Colonic mucosa (tissue), 4 donors: ENCODE results near the gene MGA. TPM values are rescaled to one million over a fixed set of nuclear protein-coding genes. Genes with fewer than 3 reads are reported as not detected.

Experiments
- DNase-seq: peaks from one replicate; pipeline ENCODE4 v3.0.0-alpha.2; 2020
- H3K27ac ChIP-seq: fragments of 200-600 bp; one replicate; pipeline ENCODE4 v1.8.0; 2021
- H3K27me3 ChIP-seq: fragments of 200-600 bp; one replicate; pipeline ENCODE4 v1.8.0; 2021
- H3K36me3 ChIP-seq: fragments of 200-600 bp; one replicate; pipeline ENCODE4 v1.8.0; 2021
- H3K4me1 ChIP-seq: fragments of 200-600 bp; one replicate; pipeline ENCODE4 v1.8.0; 2021; ENCODE audit warnings: mild to moderate bottlenecking
- H3K4me3 ChIP-seq: fragments of 200-600 bp; one replicate; pipeline ENCODE4 v1.8.0; 2021
- H3K9ac ChIP-seq, 2 donors: one replicate each; pipeline ENCODE4 v1.7.0; 2013; ENCODE audit warnings: control low read depth in 2 of 2, low read depth in 2 of 2, low read length in 2 of 2
- H3K9me3 ChIP-seq: fragments of 200-600 bp; one replicate; pipeline ENCODE4 v1.8.0; 2021
- intact Hi-C: fragments of 100-400 bp; cut with DNase I; formaldehyde crosslinking; loops from one replicate; pipeline ENCODE4 v1.14.1; 2022
- total RNA-seq, 2 donors: library from RNA; stranded (reverse); fragmentation: NEBNext Ultra II Directional in 1 of 2; extraction: Animal tissue kit (Norgen Biotek cat#: 25700) in 1 of 2; gene quantifications; one replicate each; pipeline ENCODE4 v1.2.1, GENCODE V29; 2021
- TF ChIP-seq, protein P1 (sequence below): fragments of 200-600 bp; IDR thresholded peaks from one replicate; pipeline ENCODE4 v1.8.0; 2022; ENCODE audit warnings: antibody characterized with exemption, mild to moderate bottlenecking
- donor health status: healthy.
- donor health status: DM: no; HTN: no; CAD: no.
- donor health status: DM: no; HTN: no; CAD: no.

MGA gene
- total RNA-seq, 2 donors from 2014 or later: 21.8 to 25.8 TPM

DNA sequence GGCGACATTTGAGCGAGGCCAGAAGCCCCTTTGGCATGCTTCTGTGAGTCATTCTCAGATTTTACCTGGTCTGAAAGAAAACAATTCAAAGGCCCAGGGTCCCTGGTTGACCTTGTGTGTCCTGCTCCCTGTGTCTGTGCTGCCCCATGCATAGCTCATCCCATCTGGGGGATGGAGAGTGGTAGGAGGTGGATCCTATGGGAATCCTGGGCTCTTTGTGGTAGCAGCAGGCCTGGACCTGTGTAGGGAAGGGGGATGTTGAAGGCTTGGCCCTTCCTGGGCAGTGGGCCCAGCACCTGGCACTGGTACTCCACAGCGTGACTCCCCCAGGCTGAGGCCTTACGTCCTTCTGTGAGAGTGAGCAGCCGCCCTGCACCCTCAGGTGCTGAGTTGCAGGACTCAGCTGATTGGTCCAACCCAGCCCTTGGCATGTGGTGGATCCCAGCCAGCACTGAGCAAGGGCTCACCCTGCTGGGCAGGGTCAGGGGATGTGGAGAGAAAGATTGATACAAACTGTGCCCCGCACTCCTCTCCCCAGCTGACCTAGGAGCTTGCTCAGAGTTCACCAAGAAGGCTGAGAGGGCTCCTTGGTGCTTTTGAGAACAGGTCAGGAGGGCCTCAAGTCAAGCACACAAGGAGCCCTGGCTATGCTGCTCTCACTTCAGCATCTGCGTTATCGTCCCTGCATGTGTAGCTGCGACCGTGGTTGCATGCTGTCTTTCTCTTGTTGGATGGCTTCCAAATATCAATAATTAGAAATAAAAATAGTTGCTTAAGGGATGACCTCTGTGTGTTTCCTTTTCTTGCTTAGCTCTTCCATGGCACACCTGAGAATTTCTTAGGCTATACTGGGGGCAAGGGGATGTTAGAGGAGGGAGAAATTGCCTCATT lies 146.3 kb downstream of the MGA start:
- no peaks in the 10 kb centered on the region for H3K27me3 ChIP-seq
- no peak overlapping the region for H3K4me3 ChIP-seq
- H3K9ac ChIP-seq: no peak overlapping the region
- intact Hi-C loops: no loop called here
- H3K4me1 ChIP-seq: no peaks in the 10 kb centered on the region
- H3K9me3 ChIP-seq: no peaks in the 10 kb centered on the region
- H3K27ac ChIP-seq: no peak overlapping the region
- no peak for DNase-seq
- TF ChIP-seq, protein P1, sequence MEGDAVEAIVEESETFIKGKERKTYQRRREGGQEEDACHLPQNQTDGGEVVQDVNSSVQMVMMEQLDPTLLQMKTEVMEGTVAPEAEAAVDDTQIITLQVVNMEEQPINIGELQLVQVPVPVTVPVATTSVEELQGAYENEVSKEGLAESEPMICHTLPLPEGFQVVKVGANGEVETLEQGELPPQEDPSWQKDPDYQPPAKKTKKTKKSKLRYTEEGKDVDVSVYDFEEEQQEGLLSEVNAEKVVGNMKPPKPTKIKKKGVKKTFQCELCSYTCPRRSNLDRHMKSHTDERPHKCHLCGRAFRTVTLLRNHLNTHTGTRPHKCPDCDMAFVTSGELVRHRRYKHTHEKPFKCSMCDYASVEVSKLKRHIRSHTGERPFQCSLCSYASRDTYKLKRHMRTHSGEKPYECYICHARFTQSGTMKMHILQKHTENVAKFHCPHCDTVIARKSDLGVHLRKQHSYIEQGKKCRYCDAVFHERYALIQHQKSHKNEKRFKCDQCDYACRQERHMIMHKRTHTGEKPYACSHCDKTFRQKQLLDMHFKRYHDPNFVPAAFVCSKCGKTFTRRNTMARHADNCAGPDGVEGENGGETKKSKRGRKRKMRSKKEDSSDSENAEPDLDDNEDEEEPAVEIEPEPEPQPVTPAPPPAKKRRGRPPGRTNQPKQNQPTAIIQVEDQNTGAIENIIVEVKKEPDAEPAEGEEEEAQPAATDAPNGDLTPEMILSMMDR: no peak
- no peaks in the 10 kb centered on the region for H3K36me3 ChIP-seq

DNA sequence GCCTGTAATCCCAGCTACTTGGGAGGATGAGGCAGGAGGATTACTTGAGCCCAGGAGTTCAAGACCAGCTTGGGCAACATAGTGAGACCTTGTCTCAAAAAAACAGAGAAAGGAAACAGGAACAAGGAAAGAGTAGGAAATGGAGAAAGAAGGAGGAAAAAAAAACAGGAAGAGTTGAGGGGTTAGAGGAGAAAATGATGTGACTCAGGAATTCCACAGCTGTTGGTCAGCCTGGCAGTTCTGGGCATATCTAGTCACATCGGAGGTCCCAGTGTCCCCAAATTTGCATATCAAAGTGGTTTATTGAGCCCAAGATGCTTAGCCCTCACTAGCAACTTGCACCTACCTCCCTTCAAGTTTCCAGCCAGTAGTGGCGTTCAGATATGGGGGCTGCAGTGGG lies 148.9 kb downstream of the MGA start:
- Histone ChIP-seq H3K9ac (no peak overlapping the region), H3K27me3 (no peaks in the 10 kb centered on the region), H3K4me3 (no peak overlapping the region), H3K36me3 (no peaks in the 10 kb centered on the region), H3K27ac (no peak overlapping the region), H3K4me1 (no peaks in the 10 kb centered on the region), H3K9me3 (no peaks in the 10 kb centered on the region)
- DNase-seq: no peak
- intact Hi-C loops: no loop called here
- TF ChIP-seq, protein P1: no peak

DNA sequence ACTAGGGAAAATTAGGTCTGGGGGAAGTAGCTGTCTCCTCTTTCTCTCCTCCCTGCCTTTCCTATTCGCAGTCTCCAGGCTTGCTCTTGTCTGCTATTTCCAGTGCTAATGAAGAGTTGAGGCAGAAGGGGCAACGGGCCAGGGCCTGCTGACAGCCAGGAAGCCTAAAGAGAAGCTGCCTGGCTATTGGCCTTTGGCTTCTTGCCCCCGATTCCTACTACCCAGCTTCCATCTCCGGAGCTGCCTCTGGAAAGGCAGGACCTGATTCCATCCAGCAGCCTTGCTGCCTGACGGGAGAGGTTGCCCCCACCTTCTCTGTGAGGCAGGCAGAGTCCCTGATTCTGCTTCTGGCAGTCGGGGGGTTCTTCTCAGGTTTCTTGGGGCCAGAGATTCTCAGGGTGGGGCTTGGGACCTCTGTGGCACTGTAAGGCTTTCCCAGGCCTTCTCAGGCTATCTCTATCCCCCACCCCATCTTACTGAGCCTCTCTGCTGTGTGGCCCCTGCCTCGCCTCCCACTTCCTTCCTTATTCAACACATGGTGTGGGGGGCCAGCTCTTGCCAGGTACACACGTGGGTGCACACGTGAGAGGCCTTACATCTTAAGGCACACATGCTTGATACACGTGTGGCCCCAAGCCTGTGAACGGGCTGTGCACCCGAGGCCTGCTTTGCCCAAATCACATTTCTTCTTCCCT lies 149.5 kb downstream of the MGA start:
- H3K36me3 ChIP-seq: no peaks in the 10 kb centered on the region

DNA sequence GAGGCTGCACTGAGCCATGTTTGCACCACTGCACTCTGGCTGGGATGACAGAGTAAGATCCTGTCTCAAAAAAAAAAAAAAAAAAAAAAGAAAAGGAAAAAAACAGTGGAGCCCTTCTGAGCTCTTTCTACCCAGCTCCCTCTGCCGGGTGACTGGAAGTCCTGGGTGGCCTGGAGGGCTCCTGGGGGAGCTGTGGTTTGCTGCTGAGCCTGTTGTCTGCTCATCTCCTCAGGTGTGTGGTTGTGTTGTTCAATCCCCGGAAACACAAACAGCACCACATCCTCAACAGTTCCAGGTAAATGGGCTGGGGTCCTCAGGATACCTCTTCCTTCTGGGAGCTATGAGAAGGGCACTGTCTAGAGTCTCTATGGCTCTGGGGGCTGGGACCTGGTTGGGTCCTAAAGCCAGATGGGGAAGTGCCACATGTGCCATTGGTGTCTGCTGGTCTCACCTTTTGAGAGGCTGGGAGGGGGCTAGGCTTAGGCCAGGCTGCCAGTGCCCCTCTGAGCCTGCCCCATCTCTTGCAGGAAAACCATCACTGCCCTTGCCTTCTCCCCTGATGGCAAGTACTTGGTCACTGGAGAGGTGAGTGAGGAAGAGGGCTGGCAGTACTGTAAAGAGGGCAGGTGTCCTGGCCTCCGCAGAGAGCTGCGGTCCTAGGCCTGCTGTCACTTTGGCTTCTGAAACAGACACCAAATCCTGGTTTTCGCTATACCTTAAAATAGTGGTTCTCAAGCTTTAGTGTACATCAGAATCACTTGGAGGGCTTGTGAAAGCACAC lies 150.6 kb downstream of the MGA start:
- Histone ChIP-seq H3K4me1 (no peaks in the 10 kb centered on the region), H3K9me3 (no peaks in the 10 kb centered on the region), H3K27ac (no peak overlapping the region), H3K9ac (no peak overlapping the region), H3K4me3 (no peak overlapping the region), H3K27me3 (no peaks in the 10 kb centered on the region), H3K36me3 (no peaks in the 10 kb centered on the region)
- TF ChIP-seq, protein P1: no peak
- intact Hi-C loops: loop anchor here (5.0 kb wide), 2 partner anchors 39 to 209 kb away; partner anchors contain the start of gene MAPKBP1
- DNase-seq: no peak

More for the DNA sequence above, 149.5 kb downstream of the MGA start:
- H3K4me1 ChIP-seq: no peaks in the 10 kb centered on the region
- DNase-seq: no peak
- H3K4me3 ChIP-seq: no peak overlapping the region
- intact Hi-C loops: loop anchor here (5.0 kb wide), 2 partner anchors 37 to 207 kb away; partner anchors contain the start of gene MAPKBP1
- TF ChIP-seq, protein P1: no peak
- no peak overlapping the region for H3K27ac ChIP-seq
- no peaks in the 10 kb centered on the region for H3K27me3 ChIP-seq
- H3K9me3 ChIP-seq: no peaks in the 10 kb centered on the region
- H3K9ac ChIP-seq: no peak overlapping the region
